NT2/D1 (cell line): ENCODE results near the gene ULBP3.
A peak's percentile ranks its signal among the peaks of the same experiment; 100 is the strongest.

Source experiments
- DNase-seq: peaks from one replicate; pipeline ENCODE4 v3.0.0-alpha.2; 2011; ENCODE audit warnings: low read depth, low spot score
- H3K27me3 ChIP-seq: 2 replicates; pipeline ENCODE4 v1.6.0; 2011; ENCODE audit warnings: mild to moderate bottlenecking; ENCODE audit not compliant: insufficient read length, insufficient read depth
- H3K36me3 ChIP-seq: 2 replicates; pipeline ENCODE4 v1.6.1; 2011; ENCODE audit warnings: mild to moderate bottlenecking, low read length, mixed read lengths; ENCODE audit not compliant: insufficient read depth, insufficient read length
- H3K4me1 ChIP-seq: 2 replicates; pipeline ENCODE4 v1.5.1; 2011; ENCODE audit not compliant: insufficient read depth, insufficient read length
- H3K4me3 ChIP-seq: 2 replicates; pipeline ENCODE4 v1.5.1; 2011; ENCODE audit warnings: low read depth; ENCODE audit not compliant: insufficient read length
- H3K9ac ChIP-seq: 2 replicates; pipeline ENCODE4 v1.6.0; 2011; ENCODE audit warnings: low read depth; ENCODE audit not compliant: insufficient read length
- H3K9me3 ChIP-seq: 2 replicates; pipeline ENCODE4 v1.5.1; 2011; ENCODE audit warnings: mild to moderate bottlenecking, low read length; ENCODE audit not compliant: insufficient read depth
- SUZ12 ChIP-seq: IDR thresholded peaks from 2 replicates; pipeline ENCODE4 v1.6.1; 2011; ENCODE audit not compliant: insufficient read length, insufficient read depth; ENCODE audit errors: extremely low read depth
- YY1 ChIP-seq: IDR thresholded peaks from 2 replicates; pipeline ENCODE4 v1.6.1; 2011; ENCODE audit not compliant: insufficient read length, insufficient read depth
- ZNF274 ChIP-seq: IDR thresholded peaks from 2 replicates; pipeline ENCODE4 v1.6.1; 2011; ENCODE audit warnings: mild to moderate bottlenecking, low read depth, low read length

Gene ULBP3

DNA sequence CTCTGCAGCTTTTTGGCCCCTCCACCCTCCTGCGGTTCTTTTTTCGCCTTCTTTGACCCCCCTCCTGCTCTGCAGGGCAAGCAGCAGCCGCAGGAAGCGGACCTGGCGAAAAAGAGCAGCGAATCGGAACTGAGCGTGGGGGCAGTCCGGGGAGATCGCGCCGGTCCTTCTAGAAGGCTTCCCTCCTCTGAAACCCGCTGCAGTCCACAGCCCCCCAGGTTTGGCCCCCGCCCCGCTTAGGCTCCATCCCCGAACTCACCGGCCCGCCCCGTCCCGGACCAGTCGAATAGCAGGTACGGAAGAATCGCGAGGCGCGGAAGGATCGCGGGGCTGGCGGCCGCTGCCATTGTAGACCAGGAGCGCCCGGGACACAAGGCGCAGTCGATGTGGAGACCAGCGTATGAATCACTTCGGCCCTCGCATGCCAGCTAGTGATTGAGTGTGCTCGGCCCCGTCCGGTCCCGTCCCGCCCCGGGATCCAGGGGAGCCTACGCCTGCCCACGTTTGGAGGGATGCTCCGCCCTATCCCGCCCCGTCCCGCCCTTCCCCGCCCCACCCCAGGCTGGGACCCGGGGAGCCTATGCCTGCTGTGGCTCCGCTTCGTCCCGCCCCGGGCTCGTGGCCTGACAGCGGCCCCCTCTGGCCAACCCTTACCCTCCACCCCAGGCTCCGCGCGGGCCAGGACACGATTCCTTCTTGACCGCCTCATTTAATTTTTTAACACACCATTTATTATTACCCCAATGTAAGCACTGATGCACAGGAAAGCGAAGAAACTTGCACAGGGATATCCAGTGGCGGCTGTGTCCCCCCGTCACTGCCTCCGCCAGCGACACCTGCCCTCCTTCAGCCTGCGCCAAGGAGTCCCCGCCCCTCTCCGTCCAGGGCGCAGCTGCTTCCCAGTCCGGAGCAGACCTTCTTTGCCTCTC, at the start of gene ULBP3:
ULBP3 (minus strand) TSS at position 402 of the 929 bp plus-strand sequence; CDS start at position 347, 55 bp downstream.
- DNase-seq: peak; percentile 51
- Histone ChIP-seq H3K4me1 (no peaks in the 10 kb centered on the region), H3K9ac (peak within 1 kb of the TSS; percentile 83), H3K27me3 (peaks cover 19% of the 10 kb centered on the region), H3K4me3 (peak within 1 kb of the TSS; percentile 65), H3K9me3 (no peaks in the 10 kb centered on the region), H3K36me3 (peaks cover 26% of the 10 kb centered on the region)
- no peak for TF ChIP-seq YY1
- TF ChIP-seq ZNF274: no peak
- TF ChIP-seq SUZ12: no peak

DNA sequence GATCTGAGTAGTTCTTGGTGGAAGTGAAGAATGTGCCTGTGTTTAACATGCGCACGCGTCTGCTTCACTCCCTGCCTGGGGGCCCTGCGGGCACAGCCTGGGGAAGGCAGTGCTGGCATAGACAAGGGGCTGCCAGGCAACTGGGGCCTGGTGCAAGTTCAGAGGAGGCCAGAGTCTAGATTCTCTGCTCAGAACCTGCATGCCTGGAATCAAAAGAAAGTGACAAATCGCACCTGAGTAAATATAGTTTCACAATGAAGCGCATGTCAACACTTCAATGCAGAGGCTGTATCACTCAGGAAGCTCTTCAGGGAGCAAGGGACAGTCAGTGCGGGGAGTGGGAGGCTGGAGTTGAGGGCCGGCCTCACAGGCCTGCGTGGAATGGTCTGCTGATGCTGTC, 49.7 kb upstream of the ULBP3 start:
- H3K36me3 ChIP-seq: no peaks in the 10 kb centered on the region
- no peaks in the 10 kb centered on the region; the same call in 1 of the 2 replicates for H3K9me3 ChIP-seq
- H3K4me1 ChIP-seq: no peaks in the 10 kb centered on the region
- H3K9ac ChIP-seq: no peak overlapping the region
- no peaks in the 10 kb centered on the region for H3K27me3 ChIP-seq
- TF ChIP-seq YY1 (no peak), ZNF274 (no peak), SUZ12 (no peak)
- no peak for DNase-seq
- no peak overlapping the region for H3K4me3 ChIP-seq

DNA sequence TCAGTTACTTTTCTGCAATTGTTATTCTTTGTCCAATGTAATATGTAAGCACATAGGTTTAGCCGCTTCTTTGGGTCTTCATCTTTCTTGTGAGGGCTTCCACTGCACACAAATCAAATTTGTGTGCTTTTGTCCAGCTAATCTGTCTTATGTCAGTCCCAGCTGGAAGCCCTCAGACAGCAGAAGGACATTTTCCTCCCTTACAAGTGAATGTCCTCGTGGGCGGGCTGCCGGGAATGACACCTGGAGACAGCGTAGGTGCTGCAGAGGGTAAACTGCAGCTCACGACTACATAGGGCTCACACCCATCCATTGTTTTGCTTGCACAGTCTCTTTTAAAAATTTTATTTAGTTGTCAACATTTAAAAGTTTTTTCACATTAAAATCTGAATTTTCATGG, 49.3 kb upstream of the ULBP3 start:
- no peaks in the 10 kb centered on the region for H3K4me1 ChIP-seq
- H3K4me3 ChIP-seq: no peak overlapping the region
- no peaks in the 10 kb centered on the region for H3K27me3 ChIP-seq
- H3K36me3 ChIP-seq: no peaks in the 10 kb centered on the region
- H3K9me3 ChIP-seq: no peaks in the 10 kb centered on the region; the same call in 1 of the 2 replicates
- DNase-seq: no peak
- no peak for TF ChIP-seq SUZ12
- TF ChIP-seq ZNF274: no peak
- TF ChIP-seq YY1: no peak
- H3K9ac ChIP-seq: no peak overlapping the region

DNA sequence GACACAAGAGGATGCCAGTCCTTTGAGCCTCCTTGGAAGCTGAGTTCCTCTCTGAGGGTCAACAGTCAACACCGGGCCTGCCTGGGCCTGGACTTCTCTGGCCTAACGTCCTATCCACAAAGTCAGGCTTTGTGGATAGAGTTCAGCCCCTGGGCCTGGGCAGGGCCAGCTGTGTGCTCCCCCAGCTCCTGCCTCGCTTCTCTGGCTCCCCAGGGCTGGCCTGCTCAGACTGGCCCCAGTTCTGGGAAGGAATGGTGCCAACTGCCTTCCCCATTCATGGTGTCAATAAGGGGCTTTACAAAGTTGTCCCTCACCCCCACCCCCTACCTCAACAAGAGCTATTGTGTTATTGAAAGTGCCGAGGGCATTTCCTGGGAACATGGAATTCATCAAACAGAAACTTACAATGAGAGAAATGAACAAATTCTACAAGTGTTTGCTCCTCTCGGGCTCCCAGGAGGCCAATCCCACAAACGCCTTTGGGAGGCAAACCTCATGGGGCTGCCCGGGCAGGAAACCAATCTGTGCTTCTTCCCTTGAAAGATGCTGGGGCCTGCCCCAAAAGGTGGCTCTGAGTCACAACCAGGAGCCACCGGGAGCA, 47.4 kb upstream of the ULBP3 start:
- Histone ChIP-seq H3K4me3 (no peak overlapping the region), H3K27me3 (no peaks in the 10 kb centered on the region), H3K9ac (no peak overlapping the region), H3K9me3 (no peaks in the 10 kb centered on the region; the same call in 1 of the 2 replicates), H3K4me1 (no peaks in the 10 kb centered on the region), H3K36me3 (no peaks in the 10 kb centered on the region)
- TF ChIP-seq SUZ12 (no peak), ZNF274 (no peak), YY1 (no peak)
- no peak for DNase-seq

DNA sequence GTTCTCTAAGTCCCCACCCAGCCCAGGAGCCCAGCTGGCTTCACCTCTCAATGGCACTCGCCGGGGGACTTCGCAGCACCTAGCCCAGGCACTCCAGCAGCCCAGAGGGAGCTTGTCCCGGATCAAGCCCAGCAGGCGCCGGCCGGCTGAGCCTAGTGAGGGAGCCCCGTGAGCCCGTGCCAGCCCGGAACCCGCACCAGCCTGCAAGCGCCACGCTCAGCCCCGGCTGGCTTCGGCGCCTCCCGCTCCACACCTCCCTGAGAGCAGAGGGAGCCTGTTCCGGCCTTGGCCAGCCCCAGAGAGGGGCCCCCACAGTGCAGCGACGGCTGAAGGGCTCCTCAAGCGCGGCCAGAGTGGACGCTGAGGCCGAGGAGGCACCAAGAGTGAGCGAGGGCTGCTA, 46.8 kb upstream of the ULBP3 start:
- DNase-seq: no peak
- Histone ChIP-seq H3K9me3 (no peaks in the 10 kb centered on the region; the same call in 1 of the 2 replicates), H3K9ac (no peak overlapping the region), H3K4me1 (no peaks in the 10 kb centered on the region), H3K4me3 (no peak overlapping the region), H3K36me3 (no peaks in the 10 kb centered on the region), H3K27me3 (no peaks in the 10 kb centered on the region)
- TF ChIP-seq YY1 (no peak), ZNF274 (no peak), SUZ12 (no peak)

DNA sequence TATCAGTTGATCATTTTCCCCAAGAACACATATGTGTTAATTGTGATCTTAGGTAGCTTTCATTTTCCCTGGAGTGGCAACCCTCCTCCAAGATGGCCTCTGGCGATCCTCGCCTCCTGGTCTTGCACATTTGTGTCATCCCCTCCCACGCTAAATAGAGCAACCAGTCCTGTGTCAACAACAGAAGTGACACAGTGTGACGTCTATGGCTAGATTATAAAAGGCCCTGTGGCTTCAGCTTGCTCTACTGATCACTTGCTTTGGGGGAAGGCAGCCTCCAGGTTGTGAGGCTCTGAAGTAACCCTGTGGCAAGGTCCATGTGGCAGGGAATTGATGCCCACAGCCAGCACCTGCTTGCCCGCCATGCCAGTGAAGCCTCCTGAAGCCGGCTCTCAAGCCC, 43.3 kb upstream of the ULBP3 start:
- no peaks in the 10 kb centered on the region for H3K27me3 ChIP-seq
- H3K4me3 ChIP-seq: no peak overlapping the region
- no peak overlapping the region for H3K9ac ChIP-seq
- no peak for TF ChIP-seq ZNF274
- no peak for TF ChIP-seq SUZ12
- no peak for TF ChIP-seq YY1
- no peaks in the 10 kb centered on the region; the same call in 1 of the 2 replicates for H3K9me3 ChIP-seq
- H3K4me1 ChIP-seq: no peaks in the 10 kb centered on the region
- DNase-seq: no peak
- H3K36me3 ChIP-seq: no peaks in the 10 kb centered on the region

DNA sequence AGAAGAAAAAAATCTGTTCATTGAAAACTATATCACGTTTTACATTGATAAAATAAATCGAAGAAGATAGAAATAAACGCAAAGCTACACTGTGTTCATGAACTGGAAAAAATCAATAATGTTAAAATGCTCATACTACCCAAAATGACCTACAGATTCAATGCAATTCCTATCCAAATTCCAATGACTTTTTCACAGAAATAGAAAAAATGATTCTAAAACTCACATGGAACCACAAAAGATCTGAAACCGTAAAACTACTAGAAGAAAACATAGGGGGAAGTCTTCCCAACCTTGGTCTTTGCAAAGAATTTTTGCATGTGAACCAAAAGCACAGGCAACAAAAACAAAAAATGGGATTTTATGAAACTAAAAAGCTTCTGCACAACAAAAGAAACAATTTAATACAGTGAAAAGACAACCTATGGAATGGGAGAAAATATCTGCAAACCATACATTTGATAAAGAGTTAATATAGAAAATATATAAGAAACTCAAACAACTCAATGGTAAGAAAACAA, 33.9 kb upstream of the ULBP3 start:
- no peaks in the 10 kb centered on the region for H3K9me3 ChIP-seq
- no peak overlapping the region for H3K9ac ChIP-seq
- no peak for DNase-seq
- H3K4me1 ChIP-seq: no peaks in the 10 kb centered on the region
- no peak for TF ChIP-seq ZNF274
- TF ChIP-seq YY1: no peak
- TF ChIP-seq SUZ12: no peak
- H3K27me3 ChIP-seq: no peaks in the 10 kb centered on the region
- no peaks in the 10 kb centered on the region for H3K36me3 ChIP-seq
- H3K4me3 ChIP-seq: no peak overlapping the region
